Lower lobe of right lung (tissue), 2 donors: ENCODE data around the gene FAM135A. TPM values are rescaled to one million over a fixed set of nuclear protein-coding genes. Genes with fewer than 3 reads are reported as not detected.
"Not testable (repeated sequence)": the region's sequence is repeated elsewhere in the genome, so short reads cannot be mapped to it uniquely, and the experiment has no call there.

Source experiments
- ATAC-seq, 2 donors: fragments of 200-7000 bp; cut with Tn5 transposase; one replicate each; pipeline ENCODE4 v1.9.1; 2020 to 2022; ENCODE audit warnings: mild to moderate bottlenecking in 2 of 2, moderate library complexity in 2 of 2
- DNase-seq: peaks from one replicate; pipeline ENCODE4 v3.0.0-alpha.2; 2020
- H3K27ac ChIP-seq: fragments of 200-600 bp; one replicate; pipeline ENCODE4 v1.8.0; 2022
- H3K27me3 ChIP-seq: fragments of 200-600 bp; one replicate; pipeline ENCODE4 v1.8.0; 2022; ENCODE audit warnings: low read depth
- H3K36me3 ChIP-seq: fragments of 200-600 bp; one replicate; pipeline ENCODE4 v1.8.0; 2022; ENCODE audit warnings: mild to moderate bottlenecking
- H3K4me1 ChIP-seq: fragments of 200-600 bp; one replicate; pipeline ENCODE4 v1.8.0; 2022
- H3K4me3 ChIP-seq: fragments of 200-600 bp; one replicate; pipeline ENCODE4 v1.8.0; 2022; ENCODE audit warnings: mild to moderate bottlenecking
- H3K9me3 ChIP-seq: fragments of 200-600 bp; one replicate; pipeline ENCODE4 v1.8.0; 2022
- CTCF ChIP-seq: fragments of 200-600 bp; IDR thresholded peaks from one replicate; pipeline ENCODE4 v1.8.0; 2022; ENCODE audit warnings: antibody characterized with exemption, mild to moderate bottlenecking
- intact Hi-C: fragments of 100-400 bp; cut with DNase I; formaldehyde crosslinking; loops from one replicate; pipeline ENCODE4 v1.11.0; 2022
- total RNA-seq: library from RNA; stranded (reverse); fragmentation: NEBNext Ultra II Directional; extraction: Animal tissue kit (Norgen Biotek cat#: 25700); gene quantifications from one replicate; pipeline ENCODE4 v1.2.1, GENCODE V29; 2021
- donor health status: DM: no; HTN: yes; CAD: no; lungs with severe emphysema.

The FAM135A gene
- total RNA-seq, 1 donor from 2014 or later, result 20.3 TPM

- H3K4me3 ChIP-seq, result no peak overlapping the region
- ATAC-seq (no peak), DNase-seq (no peak)
- TF ChIP-seq CTCF, result no peak
- H3K27ac ChIP-seq, result no peak overlapping the region
- peaks cover 18% of the 10 kb centered on the region for H3K36me3 ChIP-seq
- no peaks in the 10 kb centered on the region for H3K4me1 ChIP-seq
- H3K9me3 ChIP-seq, result no peaks in the 10 kb centered on the region
- intact Hi-C loops, result no loop called here
- H3K27me3 ChIP-seq, result no peaks in the 10 kb centered on the region
Observed at GRCh38 chr6:70423189-70424134, 10.2 kb downstream of the FAM135A start.

GRCh38 chr6:70424291-70424690 is 11.0 kb downstream of the FAM135A start:
- intact Hi-C loops, result no loop called here
- ATAC-seq (no peak), DNase-seq (no peak)
- no peaks in the 10 kb centered on the region for H3K4me1 ChIP-seq
- H3K9me3 ChIP-seq, result no peaks in the 10 kb centered on the region
- H3K36me3 ChIP-seq, result peaks cover 19% of the 10 kb centered on the region
- no peak overlapping the region for H3K27ac ChIP-seq
- H3K4me3 ChIP-seq, result no peak overlapping the region
- TF ChIP-seq CTCF, result no peak
- no peaks in the 10 kb centered on the region for H3K27me3 ChIP-seq

- Histone ChIP-seq H3K36me3 (peaks cover 6% of the 10 kb centered on the region), H3K9me3 (no peaks in the 10 kb centered on the region), H3K4me1 (no peaks in the 10 kb centered on the region), H3K27ac (no peak overlapping the region), H3K27me3 (no peaks in the 10 kb centered on the region), H3K4me3 (no peak overlapping the region)
- ATAC-seq (no peak), DNase-seq (no peak)
- intact Hi-C loops, result no loop called here
- TF ChIP-seq CTCF, result no peak
Observed at GRCh38 chr6:70436320-70436719, 23.0 kb downstream of the FAM135A start.

- ATAC-seq, result no peak
Observed at GRCh38 chr6:70445001-70445400, 31.7 kb downstream of the FAM135A start.

GRCh38 chr6:70447343-70448070 is 34.2 kb downstream of the FAM135A start:
- H3K27ac ChIP-seq, DNase-seq, H3K4me3 ChIP-seq, H3K4me1 ChIP-seq, H3K27me3 ChIP-seq, H3K36me3 ChIP-seq, intact Hi-C loops, ATAC-seq: not testable (repeated sequence)
- H3K9me3 ChIP-seq, result peaks cover 10% of the 10 kb centered on the region

More at GRCh38 chr6:70445001-70445400, 31.7 kb downstream of the FAM135A start:
- Histone ChIP-seq H3K27ac (no peak overlapping the region), H3K36me3 (no peaks in the 10 kb centered on the region), H3K4me3 (no peak overlapping the region), H3K4me1 (no peaks in the 10 kb centered on the region), H3K27me3 (no peaks in the 10 kb centered on the region), H3K9me3 (peaks cover 10% of the 10 kb centered on the region)
- intact Hi-C loops, result no loop called here
- TF ChIP-seq CTCF, result no peak
- DNase-seq, result no peak

GRCh38 chr6:70453899-70454298 is 40.6 kb downstream of the FAM135A start:
- H3K27ac ChIP-seq, H3K27me3 ChIP-seq, intact Hi-C loops, ATAC-seq, H3K36me3 ChIP-seq, H3K4me3 ChIP-seq, DNase-seq, H3K9me3 ChIP-seq, H3K4me1 ChIP-seq: not testable (repeated sequence)
